Transverse colon (tissue), 4 donors: ENCODE measurements around the gene SMARCC1. TPM values are rescaled to one million over a fixed set of nuclear protein-coding genes. Genes with fewer than 3 reads are reported as not detected.

Experiments used
- DNase-seq: peaks from one replicate; pipeline ENCODE4 v3.0.0-alpha.2; 2019
- H3K27ac ChIP-seq, 4 donors: fragments of 200-600 bp; sonication (generic); 2 replicates each; pipeline ENCODE4 v1.5.1; 2016 to 2018; ENCODE audit warnings: inconsistent platforms in 4 of 4
- H3K27me3 ChIP-seq: fragments of 200-600 bp; sonication (generic); 2 replicates; pipeline ENCODE4 v1.5.1; 2017; ENCODE audit warnings: inconsistent platforms
- H3K36me3 ChIP-seq, 4 donors: fragments of 200-600 bp; sonication (generic); 2 replicates each; pipeline ENCODE4 v1.5.1; 2017 to 2019; ENCODE audit warnings: inconsistent platforms in 4 of 4
- H3K4me1 ChIP-seq, 4 donors: fragments of 200-600 bp; sonication (generic); 2 replicates each; pipeline ENCODE4 v1.5.1; 2017 to 2020; ENCODE audit warnings: inconsistent platforms in 4 of 4
- H3K4me3 ChIP-seq, 4 donors: fragments of 200-600 bp; sonication (generic); 1 replicate in 1 of 4; 2 replicates in 3 of 4; pipeline versions ENCODE4 v1.5.1 to v1.6.1; 2017 to 2019; ENCODE audit warnings: inconsistent platforms in 4 of 4
- H3K9me3 ChIP-seq, 2 donors: fragments of 200-600 bp; sonication (generic); 2 replicates each; pipeline ENCODE4 v1.5.1; 2017 to 2019; ENCODE audit warnings: inconsistent platforms in 2 of 2
- EP300 ChIP-seq: sonication (generic); formaldehyde crosslinking; IDR thresholded peaks from one replicate; pipeline ENCODE4 v1.6.1; 2017; ENCODE audit warnings: antibody characterized with exemption, low read depth
- POLR2A ChIP-seq: fragments of 450-650 bp; IDR thresholded peaks from one replicate; pipeline ENCODE4 v1.6.1; 2016; ENCODE audit warnings: antibody characterized with exemption, mild to moderate bottlenecking, moderate library complexity
- POLR2AphosphoS5 ChIP-seq, 3 donors: sonication (generic); formaldehyde crosslinking; IDR thresholded peaks; one replicate each; pipeline ENCODE4 v1.6.1; 2016; ENCODE audit warnings: antibody characterized with exemption in 3 of 3
- WGBS, 2 donors: methylation state at CpG; one replicate each; pipeline ENCODE4 v1.1.5; 2018; ENCODE audit warnings: low coverage in 1 of 2; 5-methylcytosine and 5-hydroxymethylcytosine counted together
- in situ Hi-C, 4 donors: fragments of 200-750 bp; cut with MboI; loops; one replicate each; pipeline versions ENCODE4 v1.15.0 to v1.15.1; 2017; ENCODE audit warnings: low sequenced_read_pairs in 3 of 4, low pct_ligation_motif_present in 1 of 4, low pct_unique_long_range_greater_than_20kb in 1 of 4
- intact Hi-C: fragments of 100-400 bp; cut with DNase I; formaldehyde crosslinking; loops from one replicate; pipeline ENCODE4 v1.15.1; 2023; ENCODE audit warnings: low total_unique reads
- total RNA-seq, 4 donors: library from RNA; depleted of rRNA; stranded (reverse); fragments of >200 nt; gene quantifications; one replicate each; pipeline ENCODE4 v1.1.0, GENCODE V29; 2016
- TF ChIP-seq, protein P1 (sequence below), 5 experiments: fragments of 200-600 bp in 3 of 5; fragments of 450-650 bp in 2 of 5; sonication (generic) in 3 of 5; IDR thresholded peaks; 1 replicate in 2 of 5; 2 replicates in 3 of 5; pipeline ENCODE4 v1.5.1; 2016 to 2017; ENCODE audit warnings: antibody characterized with exemption in 5 of 5, inconsistent platforms in 3 of 5, mild to moderate bottlenecking in 2 of 5, moderate library complexity in 1 of 5

The SMARCC1 gene
- total RNA-seq, 4 donors from 2014 or later, result 21.3 to 70.8 (median 45.0) TPM

GRCh38 chr3:47634996-47635395 lies 146.7 kb downstream of the SMARCC1 start:
- intact Hi-C loops, result no loop called here
- Histone ChIP-seq H3K27ac (no peak overlapping the region), H3K27me3 (no peaks in the 10 kb centered on the region), H3K4me3 (no peak overlapping the region), H3K9me3 (no peaks in the 10 kb centered on the region), H3K36me3 (peaks cover 0 to 48% (median 12%) of the 10 kb centered on the region in 4 donors), H3K4me1 (peaks cover 0 to 6% (median 0%) of the 10 kb centered on the region in 4 donors)
- in situ Hi-C loops, result no loop called here
- no peak for TF ChIP-seq EP300
- TF ChIP-seq POLR2AphosphoS5 (IDR thresholded peaks at IDR 0.05), result no peak
- no peak for TF ChIP-seq POLR2A
- TF ChIP-seq, protein P1, sequence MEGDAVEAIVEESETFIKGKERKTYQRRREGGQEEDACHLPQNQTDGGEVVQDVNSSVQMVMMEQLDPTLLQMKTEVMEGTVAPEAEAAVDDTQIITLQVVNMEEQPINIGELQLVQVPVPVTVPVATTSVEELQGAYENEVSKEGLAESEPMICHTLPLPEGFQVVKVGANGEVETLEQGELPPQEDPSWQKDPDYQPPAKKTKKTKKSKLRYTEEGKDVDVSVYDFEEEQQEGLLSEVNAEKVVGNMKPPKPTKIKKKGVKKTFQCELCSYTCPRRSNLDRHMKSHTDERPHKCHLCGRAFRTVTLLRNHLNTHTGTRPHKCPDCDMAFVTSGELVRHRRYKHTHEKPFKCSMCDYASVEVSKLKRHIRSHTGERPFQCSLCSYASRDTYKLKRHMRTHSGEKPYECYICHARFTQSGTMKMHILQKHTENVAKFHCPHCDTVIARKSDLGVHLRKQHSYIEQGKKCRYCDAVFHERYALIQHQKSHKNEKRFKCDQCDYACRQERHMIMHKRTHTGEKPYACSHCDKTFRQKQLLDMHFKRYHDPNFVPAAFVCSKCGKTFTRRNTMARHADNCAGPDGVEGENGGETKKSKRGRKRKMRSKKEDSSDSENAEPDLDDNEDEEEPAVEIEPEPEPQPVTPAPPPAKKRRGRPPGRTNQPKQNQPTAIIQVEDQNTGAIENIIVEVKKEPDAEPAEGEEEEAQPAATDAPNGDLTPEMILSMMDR (IDR thresholded peaks at IDR 0.05), result no peak
- no peak for DNase-seq
- 84 to 87% methylated on average over 6 of the region's 6 CpGs for WGBS, 2 donors

DNA sequence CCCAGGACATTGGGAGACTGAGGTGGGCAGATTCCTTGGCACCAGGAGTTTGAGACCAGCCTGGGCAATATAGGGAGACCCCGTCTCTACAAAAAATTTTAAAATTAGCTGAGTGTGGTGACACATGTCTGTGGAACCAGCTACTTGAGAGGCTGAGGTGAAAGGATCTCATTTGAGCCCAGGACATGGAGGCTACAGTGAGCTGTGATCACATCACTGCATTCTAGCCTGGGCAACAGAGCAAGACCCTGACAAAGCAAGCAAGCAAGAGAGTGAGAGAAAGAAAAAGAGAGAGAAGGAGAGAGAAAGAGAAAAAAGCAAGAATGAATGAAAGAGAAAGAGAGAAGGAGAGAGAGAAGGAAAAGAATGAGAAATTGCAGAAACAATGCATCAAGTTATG lies 150.9 kb downstream of the SMARCC1 start:
- no peak for TF ChIP-seq POLR2A
- TF ChIP-seq POLR2AphosphoS5 (IDR thresholded peaks at IDR 0.05), result no peak
- TF ChIP-seq, protein P1 (IDR thresholded peaks at IDR 0.05), result no peak
- no peak for TF ChIP-seq EP300
- H3K27me3 ChIP-seq, result no peaks in the 10 kb centered on the region
- DNase-seq, result no peak
- no peak overlapping the region for H3K4me3 ChIP-seq
- H3K36me3 ChIP-seq, result peaks cover 0 to 60% (median 12%) of the 10 kb centered on the region in 4 donors
- H3K4me1 ChIP-seq, result no peaks in the 10 kb centered on the region
- intact Hi-C loops, result no loop called here
- H3K27ac ChIP-seq, result no peak overlapping the region
- in situ Hi-C loops, result no loop called here
- WGBS, 2 donors, result 100% methylated on average over 1 of the region's 1 CpG
- no peaks in the 10 kb centered on the region for H3K9me3 ChIP-seq

DNA sequence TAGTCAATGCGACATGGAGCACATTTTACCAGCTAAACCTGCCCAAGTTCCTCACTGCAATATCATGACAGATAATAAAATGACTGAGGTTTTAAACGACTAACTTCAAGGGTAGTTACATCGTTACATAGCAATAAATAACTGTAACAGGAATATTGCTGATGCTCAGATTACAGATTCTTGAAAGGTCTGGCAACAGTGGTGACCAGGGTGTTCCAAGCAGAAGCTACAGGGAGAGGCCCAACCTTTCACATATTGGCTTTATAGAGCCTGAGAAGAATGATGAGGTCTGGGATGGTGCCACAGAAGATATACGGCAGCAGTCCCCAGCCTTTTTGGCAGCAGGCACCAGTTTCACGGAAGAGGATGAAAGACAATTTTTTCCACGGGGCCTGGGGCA lies 151.9 kb downstream of the SMARCC1 start:
- DNase-seq, result no peak
- Histone ChIP-seq H3K27ac (no peak overlapping the region), H3K27me3 (no peaks in the 10 kb centered on the region), H3K36me3 (peaks cover 0 to 52% (median 9%) of the 10 kb centered on the region in 4 donors), H3K9me3 (no peaks in the 10 kb centered on the region), H3K4me3 (no peak overlapping the region), H3K4me1 (no peaks in the 10 kb centered on the region)
- TF ChIP-seq, protein P1 (IDR thresholded peaks at IDR 0.05), result no peak
- TF ChIP-seq EP300, result no peak
- intact Hi-C loops (no loop called here), in situ Hi-C loops (no loop called here)
- 71 to 82% methylated on average over 4 to 6 of the region's 6 CpGs for WGBS, 2 donors

DNA sequence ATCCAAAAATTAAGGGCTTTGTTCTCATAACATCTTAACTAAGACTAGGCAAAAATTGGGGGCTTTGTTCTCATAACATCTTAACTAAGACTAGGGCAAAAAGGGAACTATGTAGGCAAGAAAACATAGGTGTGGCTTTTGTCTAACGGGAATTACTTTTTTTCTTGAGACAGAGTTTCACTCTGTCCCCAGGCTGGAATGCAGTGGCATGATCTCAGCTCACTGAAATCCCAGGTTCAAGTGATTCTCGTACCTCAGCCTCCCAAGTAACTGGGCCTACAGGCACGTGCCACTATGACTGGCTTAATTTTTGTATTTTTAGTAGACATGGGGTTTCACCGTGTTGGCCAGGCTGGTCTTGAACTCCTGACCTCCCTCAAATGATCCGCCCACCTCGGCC lies 153.3 kb downstream of the SMARCC1 start:
- in situ Hi-C loops, result no loop called here
- Histone ChIP-seq H3K4me1 (peaks cover 0 to 1% (median under 1%) of the 10 kb centered on the region in 4 donors), H3K9me3 (no peaks in the 10 kb centered on the region), H3K4me3 (no peak overlapping the region), H3K27ac (no peak overlapping the region), H3K36me3 (peaks cover 0 to 49% (median 8%) of the 10 kb centered on the region in 4 donors), H3K27me3 (no peaks in the 10 kb centered on the region)
- 89 to 91% methylated on average over 4 to 6 of the region's 6 CpGs for WGBS, 2 donors
- no peak for DNase-seq
- TF ChIP-seq, protein P1 (IDR thresholded peaks at IDR 0.05), result no peak
- TF ChIP-seq EP300, result no peak
- no peak for TF ChIP-seq POLR2A
- no peak for TF ChIP-seq POLR2AphosphoS5 (IDR thresholded peaks at IDR 0.05)
- intact Hi-C loops, result no loop called here
